Cardiac fibroblast (primary cell): ENCODE results near the gene CDK14.

Source experiments
- DNase-seq, 2 donors: peaks; one replicate each; pipeline versions ENCODE4 v3.0.0 to v3.0.0-alpha.2; 2010; ENCODE audit warnings: low read depth in 2 of 2
- H3K4me3 ChIP-seq, 2 donors: replicated peaks in 1 of 2; 1 replicate in 1 of 2; 2 replicates in 1 of 2; pipeline ENCODE4 v1.5.1; 2011; ENCODE audit warnings: low read depth in 2 of 2, low read length in 2 of 2, mild to moderate bottlenecking in 2 of 2, moderate library complexity in 1 of 2
- CTCF ChIP-seq: IDR thresholded peaks from one replicate; pipeline ENCODE4 v1.5.1; 2011; ENCODE audit warnings: low read depth, mild to moderate bottlenecking, low read length, inconsistent platforms

The CDK14 gene

GRCh38 chr7:91151916-91152315, 555.8 kb downstream of the CDK14 start:
- H3K4me3 ChIP-seq: no peak overlapping the region
- no peak for DNase-seq
- TF ChIP-seq CTCF: no peak

GRCh38 chr7:91156316-91157185, 560.4 kb downstream of the CDK14 start:
- DNase-seq: no peak
- no peak for TF ChIP-seq CTCF

GRCh38 chr7:91157579-91158320, 561.6 kb downstream of the CDK14 start:
- no peak for TF ChIP-seq CTCF
- DNase-seq: no peak
- no peak overlapping the region for H3K4me3 ChIP-seq

More at GRCh38 chr7:91156316-91157185, 560.4 kb downstream of the CDK14 start:
- no peak overlapping the region for H3K4me3 ChIP-seq

GRCh38 chr7:91162436-91162835, 566.3 kb downstream of the CDK14 start:
- no peak for DNase-seq
- TF ChIP-seq CTCF: no peak
- H3K4me3 ChIP-seq: no peak overlapping the region

- TF ChIP-seq CTCF: no peak
- no peak for DNase-seq
- H3K4me3 ChIP-seq: no peak overlapping the region
These were observed 568.4 kb downstream of the CDK14 start for GRCh38 chr7:91164506-91164905.

GRCh38 chr7:91165006-91165845, 569.1 kb downstream of the CDK14 start:
- peak overlapping the region in 1 of 2 donors; percentile 24 for H3K4me3 ChIP-seq
- TF ChIP-seq CTCF: no peak
- peak; percentile 73 to 91 for DNase-seq
